ENCODE measurements around the gene PCDH9. TPM values are rescaled to one million over a fixed set of nuclear protein-coding genes. Genes with fewer than 3 reads are reported as not detected.

PCDH9 gene
- total RNA-seq, 1 donor from 2014 or later: 0.90 TPM

GRCh38 chr13:67161176-67161575 is 69.0 kb downstream of the PCDH9 start:
- DNase-seq (ENCODE audit: low read depth in 2 of 2): no peak

- DNase-seq (ENCODE audit: low read depth in 2 of 2): no peak
These were observed 71.2 kb downstream of the PCDH9 start for GRCh38 chr13:67158903-67159302.

GRCh38 chr13:67156723-67157060 is 73.4 kb downstream of the PCDH9 start:
- no peak for DNase-seq (ENCODE audit: low read depth in 2 of 2)

GRCh38 chr13:67155898-67156722 is 74.0 kb downstream of the PCDH9 start:
- DNase-seq (ENCODE audit: low read depth in 2 of 2): no peak

- DNase-seq (ENCODE audit: low read depth in 2 of 2): no peak
These were observed 78.1 kb downstream of the PCDH9 start for GRCh38 chr13:67152085-67152484.

GRCh38 chr13:67151652-67152051 is 78.5 kb downstream of the PCDH9 start:
- DNase-seq (ENCODE audit: low read depth in 2 of 2): no peak

- no peak for DNase-seq (ENCODE audit: low read depth in 2 of 2)
These were observed 79.5 kb downstream of the PCDH9 start for GRCh38 chr13:67150608-67151007.

GRCh38 chr13:67148161-67148571 is 82.0 kb downstream of the PCDH9 start:
- peak; percentile 77 to 83 for DNase-seq (ENCODE audit: low read depth in 2 of 2)

- peak; percentile 81 to 88 for DNase-seq (ENCODE audit: low read depth in 2 of 2)
These were observed 82.6 kb downstream of the PCDH9 start for GRCh38 chr13:67147342-67148133.

- peak in 1 of 2 donors; percentile 52 for DNase-seq (ENCODE audit: low read depth in 2 of 2)
These were observed 83.5 kb downstream of the PCDH9 start for GRCh38 chr13:67146523-67147130.

- DNase-seq (ENCODE audit: low read depth in 2 of 2): no peak
These were observed 84.2 kb downstream of the PCDH9 start for GRCh38 chr13:67145950-67146349.

- peak in 1 of 2 donors; percentile 31 for DNase-seq (ENCODE audit: low read depth in 2 of 2)
These were observed 86.5 kb downstream of the PCDH9 start for GRCh38 chr13:67143544-67144115.

GRCh38 chr13:67140006-67140405 is 90.1 kb downstream of the PCDH9 start:
- no peak for DNase-seq (ENCODE audit: low read depth in 2 of 2)

- no peak for DNase-seq (ENCODE audit: low read depth in 2 of 2)
These were observed 90.6 kb downstream of the PCDH9 start for GRCh38 chr13:67139551-67139950.

GRCh38 chr13:67138970-67139369 is 91.2 kb downstream of the PCDH9 start:
- DNase-seq (ENCODE audit: low read depth in 2 of 2): no peak

- DNase-seq (ENCODE audit: low read depth in 2 of 2): no peak
These were observed 92.9 kb downstream of the PCDH9 start for GRCh38 chr13:67137044-67137735.

GRCh38 chr13:67136157-67136556 is 94.0 kb downstream of the PCDH9 start:
- DNase-seq (ENCODE audit: low read depth in 2 of 2): no peak

GRCh38 chr13:67135356-67135755 is 94.8 kb downstream of the PCDH9 start:
- no peak for DNase-seq (ENCODE audit: low read depth in 2 of 2)

GRCh38 chr13:67134417-67135129 is 95.6 kb downstream of the PCDH9 start:
- DNase-seq (ENCODE audit: low read depth in 2 of 2): peak in 1 of 2 donors; percentile 7

GRCh38 chr13:67133476-67133875 is 96.7 kb downstream of the PCDH9 start:
- no peak for DNase-seq (ENCODE audit: low read depth in 2 of 2)

- no peak for DNase-seq (ENCODE audit: low read depth in 2 of 2)
These were observed 98.7 kb downstream of the PCDH9 start for GRCh38 chr13:67131393-67131792.
